CD8-positive, alpha-beta memory T cell (primary cell): ENCODE data around the gene EXOSC7. TPM values are rescaled to one million over a fixed set of nuclear protein-coding genes. Genes with fewer than 3 reads are reported as not detected.

ENCODE experiments used
- CTCF ChIA-PET: fragments of 350-600 bp; sonication (Branson Sonifier 250); formaldehyde crosslinking; loops from one replicate; lab custom pipeline; 2021; ENCODE audit warnings: antibody characterized with exemption; lab: Charles Lee
- POLR2A ChIA-PET: fragments of 350-600 bp; sonication (Branson Sonifier 250); formaldehyde crosslinking; loops from one replicate; lab custom pipeline; 2021; ENCODE audit warnings: antibody characterized with exemption; lab: Charles Lee
- DNase-seq, 5 donors: peaks; one replicate each; pipeline versions ENCODE4 v3.0.0 to v3.0.0-alpha.2; 2020 to 2022; ENCODE audit warnings: mixed read lengths in 1 of 5
- H3K27ac ChIP-seq: one replicate; pipeline ENCODE4 v1.7.0; 2013; ENCODE audit warnings: low read depth, mild to moderate bottlenecking, low read length, moderate library complexity
- H3K27me3 ChIP-seq: 2 replicates; pipeline ENCODE4 v1.7.0; 2013; ENCODE audit warnings: low read length, mild to moderate bottlenecking; ENCODE audit not compliant: insufficient read depth, poor library complexity, severe bottlenecking
- H3K36me3 ChIP-seq: 2 replicates; pipeline ENCODE4 v1.7.0; 2013; ENCODE audit warnings: mild to moderate bottlenecking, low read length, moderate library complexity; ENCODE audit not compliant: insufficient read depth
- H3K4me1 ChIP-seq: 2 replicates; pipeline ENCODE4 v1.7.0; 2013; ENCODE audit warnings: mild to moderate bottlenecking, low read length, moderate library complexity; ENCODE audit not compliant: insufficient read depth
- H3K4me3 ChIP-seq: 2 replicates; pipeline ENCODE4 v1.7.0; 2013; ENCODE audit warnings: mild to moderate bottlenecking, low read length
- H3K9me3 ChIP-seq: 2 replicates; pipeline ENCODE4 v1.7.0; 2013; ENCODE audit warnings: mild to moderate bottlenecking, low read length
- H3K27ac Mint-ChIP-seq, 8 donors: one replicate each; pipeline ENCODE4 v1.8.0; 2020 to 2021; ENCODE audit warnings: mixed read lengths in 8 of 8, mild to moderate bottlenecking in 6 of 8, inconsistent platforms in 3 of 8, moderate library complexity in 3 of 8
- H3K27me3 Mint-ChIP-seq, 2 donors: one replicate each; pipeline ENCODE4 v1.8.0; 2020 to 2021; ENCODE audit warnings: mixed read lengths in 2 of 2, mild to moderate bottlenecking in 1 of 2, moderate library complexity in 1 of 2
- H3K36me3 Mint-ChIP-seq, 3 donors: one replicate each; pipeline ENCODE4 v1.8.0; 2020 to 2021; ENCODE audit warnings: mixed read lengths in 3 of 3, inconsistent platforms in 1 of 3, mild to moderate bottlenecking in 1 of 3
- H3K4me1 Mint-ChIP-seq, 3 donors: one replicate each; pipeline ENCODE4 v1.8.0; 2020 to 2021; ENCODE audit warnings: mixed read lengths in 3 of 3, inconsistent platforms in 1 of 3, mild to moderate bottlenecking in 1 of 3
- H3K4me3 Mint-ChIP-seq, 7 donors: one replicate each; pipeline ENCODE4 v1.8.0; 2020 to 2021; ENCODE audit warnings: mixed read lengths in 7 of 7, mild to moderate bottlenecking in 6 of 7, moderate library complexity in 4 of 7, inconsistent platforms in 2 of 7
- H3K9me3 Mint-ChIP-seq, 5 donors: one replicate each; pipeline ENCODE4 v1.8.0; 2020 to 2022; ENCODE audit warnings: mixed read lengths in 5 of 5, mild to moderate bottlenecking in 3 of 5, moderate library complexity in 2 of 5, inconsistent platforms in 1 of 5
- polyA plus RNA-seq: library from polyadenylated mRNA; unstranded; fragments of 300-500 nt; fragmentation: Illumina TruSeq; gene quantifications from one replicate; pipeline ENCODE4 v1.2.3, GENCODE V29; 2021
- total RNA-seq, 2 experiments: library from RNA; stranded (reverse); gene quantifications; one replicate each; pipeline ENCODE4 v1.2.3, GENCODE V29; 2021

EXOSC7 gene
- total and polyA plus RNA-seq, 3 experiments from 2014 or later: 42.1 to 89.6 (median 86.4) TPM

- H3K4me1 Mint-ChIP-seq: peaks cover 39 to 80% (median 69%) of the 10 kb centered on the region in 3 donors
- peaks cover 14% of the 10 kb centered on the region for H3K36me3 ChIP-seq
Observed at GRCh38 chr3:44987332-44987731, 11.3 kb downstream of the EXOSC7 start.

GRCh38 chr3:44988073-44988472 is 12.0 kb downstream of the EXOSC7 start:
- peaks cover 19% of the 10 kb centered on the region for H3K36me3 ChIP-seq
- Mint-ChIP-seq H3K27me3 (no peaks in the 10 kb centered on the region), H3K4me3 (no peak overlapping the region), H3K9me3 (no peaks in the 10 kb centered on the region), H3K36me3 (peaks cover 3 to 53% (median 9%) of the 10 kb centered on the region in 3 donors), H3K27ac (peak overlapping the region in 2 of 8 donors; percentile 3 to 59), H3K4me1 (peaks cover 39 to 80% (median 69%) of the 10 kb centered on the region in 3 donors)
- no peak overlapping the region for H3K27ac ChIP-seq
- ChIA-PET POLR2A (no interaction called here), CTCF (interaction anchor here (0.9 to 1.3 kb wide), 4 partner anchors 10 to 33 kb away, joined by 3 read pairs; no protein-coding TSS in a partner anchor)
- no peaks in the 10 kb centered on the region for H3K27me3 ChIP-seq
- H3K4me1 ChIP-seq: peaks cover 45% of the 10 kb centered on the region
- no peak for DNase-seq
- H3K4me3 ChIP-seq: no peak overlapping the region
- H3K9me3 ChIP-seq: no peaks in the 10 kb centered on the region

More at GRCh38 chr3:44987332-44987731, 11.3 kb downstream of the EXOSC7 start:
- Mint-ChIP-seq H3K9me3 (no peaks in the 10 kb centered on the region), H3K4me3 (no peak overlapping the region), H3K36me3 (peaks cover 3 to 45% (median 9%) of the 10 kb centered on the region in 3 donors), H3K27ac (peak overlapping the region in 2 of 8 donors; percentile 6 to 59), H3K27me3 (no peaks in the 10 kb centered on the region)
- H3K27ac ChIP-seq: no peak overlapping the region
- no peak overlapping the region for H3K4me3 ChIP-seq
- CTCF ChIA-PET: interaction anchor here (0.9 to 1.3 kb wide), 2 partner anchors 13 to 33 kb away, joined by 3 read pairs; no protein-coding TSS in a partner anchor
- POLR2A ChIA-PET: no interaction called here
- no peaks in the 10 kb centered on the region for H3K9me3 ChIP-seq
- no peak for DNase-seq
- no peaks in the 10 kb centered on the region for H3K27me3 ChIP-seq
- H3K4me1 ChIP-seq: peaks cover 40% of the 10 kb centered on the region

GRCh38 chr3:44989141-44989540 is 13.1 kb downstream of the EXOSC7 start:
- H3K27me3 ChIP-seq: no peaks in the 10 kb centered on the region
- H3K27ac ChIP-seq: no peak overlapping the region
- no peak overlapping the region for H3K4me3 Mint-ChIP-seq
- peaks cover 34% of the 10 kb centered on the region for H3K4me1 ChIP-seq
- H3K9me3 Mint-ChIP-seq: no peaks in the 10 kb centered on the region
- ChIA-PET POLR2A (no interaction called here), CTCF (interaction anchor here (1.0 to 1.1 kb wide), 3 partner anchors 11 to 51 kb away, joined by 3 read pairs; no protein-coding TSS in a partner anchor)
- no peaks in the 10 kb centered on the region for H3K27me3 Mint-ChIP-seq
- H3K36me3 Mint-ChIP-seq: peaks cover 3 to 62% (median 9%) of the 10 kb centered on the region in 3 donors
- H3K27ac Mint-ChIP-seq: peak overlapping the region in 1 of 8 donors; percentile 61
- H3K36me3 ChIP-seq: peaks cover 19% of the 10 kb centered on the region
- peaks cover 29 to 78% (median 61%) of the 10 kb centered on the region in 3 donors for H3K4me1 Mint-ChIP-seq
- no peak overlapping the region for H3K4me3 ChIP-seq
- no peaks in the 10 kb centered on the region for H3K9me3 ChIP-seq
- no peak for DNase-seq

GRCh38 chr3:44989636-44990373 is 13.8 kb downstream of the EXOSC7 start:
- H3K4me1 ChIP-seq: peaks cover 29% of the 10 kb centered on the region
- ChIA-PET CTCF (interaction anchor here (1.0 kb wide), 1 partner anchor 51 kb away, joined by 3 read pairs; no protein-coding TSS in a partner anchor), POLR2A (no interaction called here)
- no peak for DNase-seq
- peaks cover 28 to 72% (median 54%) of the 10 kb centered on the region in 3 donors for H3K4me1 Mint-ChIP-seq
- peaks cover 3 to 67% (median 9%) of the 10 kb centered on the region in 3 donors for H3K36me3 Mint-ChIP-seq
- H3K27ac Mint-ChIP-seq: no peak overlapping the region
- no peak overlapping the region for H3K4me3 ChIP-seq
- no peaks in the 10 kb centered on the region for H3K9me3 Mint-ChIP-seq
- no peaks in the 10 kb centered on the region for H3K9me3 ChIP-seq
- H3K36me3 ChIP-seq: peaks cover 19% of the 10 kb centered on the region
- no peak overlapping the region for H3K4me3 Mint-ChIP-seq
- no peaks in the 10 kb centered on the region for H3K27me3 ChIP-seq
- H3K27ac ChIP-seq: no peak overlapping the region
- no peaks in the 10 kb centered on the region for H3K27me3 Mint-ChIP-seq

GRCh38 chr3:44991326-44991725 is 15.3 kb downstream of the EXOSC7 start:
- H3K36me3 Mint-ChIP-seq: peaks cover 3 to 73% (median 5%) of the 10 kb centered on the region in 3 donors
- H3K27ac Mint-ChIP-seq: peak overlapping the region in 5 of 8 donors; percentile 7 to 42 (median 21)
- POLR2A ChIA-PET: no interaction called here

GRCh38 chr3:44992555-44993470 is 16.8 kb downstream of the EXOSC7 start:
- CTCF ChIA-PET: interaction anchor here (0.7 to 3.0 kb wide), 6 partner anchors 9 to 20 kb away, joined by 3 to 13 read pairs (median 4); partner anchors contain the start of genes EXOSC7 and ZDHHC3
- Histone ChIP-seq H3K4me3 (no peak overlapping the region), H3K36me3 (peaks cover 25% of the 10 kb centered on the region), H3K4me1 (peaks cover 26% of the 10 kb centered on the region), H3K9me3 (no peaks in the 10 kb centered on the region), H3K27me3 (no peaks in the 10 kb centered on the region), H3K27ac (no peak overlapping the region)
- POLR2A ChIA-PET: no interaction called here
- peak overlapping the region in 4 of 8 donors; percentile 19 to 73 (median 56) for H3K27ac Mint-ChIP-seq
- H3K4me3 Mint-ChIP-seq: no peak overlapping the region
- no peaks in the 10 kb centered on the region for H3K9me3 Mint-ChIP-seq
- H3K27me3 Mint-ChIP-seq: no peaks in the 10 kb centered on the region
- H3K4me1 Mint-ChIP-seq: peaks cover 21 to 62% (median 43%) of the 10 kb centered on the region in 3 donors
- H3K36me3 Mint-ChIP-seq: peaks cover 3 to 84% (median 4%) of the 10 kb centered on the region in 3 donors
- DNase-seq: no peak

More at GRCh38 chr3:44991326-44991725, 15.3 kb downstream of the EXOSC7 start:
- Histone ChIP-seq H3K4me1 (peaks cover 26% of the 10 kb centered on the region), H3K9me3 (no peaks in the 10 kb centered on the region), H3K27ac (no peak overlapping the region), H3K27me3 (no peaks in the 10 kb centered on the region), H3K4me3 (no peak overlapping the region), H3K36me3 (peaks cover 19% of the 10 kb centered on the region)
- CTCF ChIA-PET: interaction anchor here (1.4 to 3.0 kb wide), 2 partner anchors 10 to 14 kb away, joined by 5 to 13 read pairs; partner anchors contain the start of genes EXOSC7 and ZDHHC3
- Mint-ChIP-seq H3K4me1 (peaks cover 25 to 67% (median 47%) of the 10 kb centered on the region in 3 donors), H3K9me3 (no peaks in the 10 kb centered on the region), H3K4me3 (no peak overlapping the region), H3K27me3 (no peaks in the 10 kb centered on the region)
- peak in 1 of 5 donors; percentile 22 for DNase-seq

GRCh38 chr3:44993471-44994205 is 17.6 kb downstream of the EXOSC7 start:
- POLR2A ChIA-PET: no interaction called here
- Mint-ChIP-seq H3K9me3 (no peaks in the 10 kb centered on the region), H3K4me1 (peaks cover 17 to 54% (median 36%) of the 10 kb centered on the region in 3 donors), H3K36me3 (peaks cover 3 to 90% (median 4%) of the 10 kb centered on the region in 3 donors), H3K27me3 (no peaks in the 10 kb centered on the region), H3K4me3 (no peak overlapping the region), H3K27ac (peak overlapping the region in 3 of 8 donors; percentile 47 to 73 (median 66))
- Histone ChIP-seq H3K27ac (no peak overlapping the region), H3K9me3 (no peaks in the 10 kb centered on the region), H3K27me3 (no peaks in the 10 kb centered on the region), H3K4me3 (no peak overlapping the region), H3K4me1 (peaks cover 26% of the 10 kb centered on the region), H3K36me3 (peaks cover 25% of the 10 kb centered on the region)
- no peak for DNase-seq
- CTCF ChIA-PET: interaction anchor here (0.7 to 3.0 kb wide), 4 partner anchors 9 to 230 kb away, joined by 3 to 13 read pairs (median 4); partner anchors contain the start of genes EXOSC7 and ZDHHC3
